Neural cell (in vitro differentiated cells): ENCODE measurements around the gene HEATR5B.

Source experiments
- CTCF ChIP-seq: fragments of 450-650 bp; IDR thresholded peaks from 2 replicates; pipeline ENCODE4 v1.5.1; 2014; ENCODE audit warnings: antibody characterized with exemption, mild to moderate bottlenecking, moderate library complexity; ENCODE audit not compliant: poor library complexity, severe bottlenecking
- POLR2AphosphoS5 ChIP-seq: IDR thresholded peaks from 2 replicates; pipeline ENCODE4 v1.6.1; 2012

DNA sequence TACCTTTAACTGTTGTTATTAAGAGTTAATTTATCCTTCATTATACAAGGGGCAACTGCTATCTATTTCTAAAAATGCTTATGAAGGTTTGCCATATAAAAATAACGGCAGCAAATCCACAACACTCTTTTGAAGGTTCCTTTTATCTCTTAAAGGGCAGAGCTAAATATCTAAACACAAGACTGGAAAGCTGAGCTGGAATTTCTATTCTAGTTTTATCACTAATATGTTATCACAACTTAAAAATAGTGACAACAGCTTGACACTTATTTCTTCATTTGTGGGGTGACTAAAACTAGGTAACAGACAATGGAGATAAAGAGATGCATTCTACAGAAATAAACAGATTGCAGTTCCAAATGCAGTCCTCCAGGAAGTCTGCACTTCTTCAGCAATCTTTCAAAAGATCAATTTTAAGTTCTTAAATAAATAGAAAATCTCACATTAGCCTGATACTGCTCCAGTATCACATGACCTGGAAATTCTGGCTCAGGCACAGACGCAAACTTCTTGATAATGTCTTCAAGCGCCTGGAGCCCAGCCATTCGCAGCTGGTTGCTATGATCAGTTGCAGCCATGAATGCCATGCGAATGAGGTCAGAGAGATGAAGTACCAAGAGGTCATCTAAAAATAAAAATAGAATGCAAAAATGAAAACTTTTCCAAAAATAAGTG lies 63.8 kb downstream of the HEATR5B start:
- TF ChIP-seq POLR2AphosphoS5, result no peak
- TF ChIP-seq CTCF, result no peak
